Trophoblast cell (in vitro differentiated cells and primary cell): ENCODE data around the gene MAN2B1. TPM values are rescaled to one million over a fixed set of nuclear protein-coding genes. Genes with fewer than 3 reads are reported as not detected.
"Not testable (repeated sequence)": the region's sequence is repeated elsewhere in the genome, so short reads cannot be mapped to it uniquely, and the experiment has no call there.

ENCODE experiments used
- DNase-seq, 2 donors: peaks; one replicate each; pipeline ENCODE4 v3.0.0-alpha.2; 2016
- H2AFZ ChIP-seq: 2 replicates; pipeline ENCODE4 v1.6.1; 2013; ENCODE audit warnings: low read length, moderate library complexity, mild to moderate bottlenecking; ENCODE audit not compliant: insufficient read depth, poor library complexity
- H2AK5ac ChIP-seq: 2 replicates; pipeline ENCODE4 v1.6.1; 2013; ENCODE audit warnings: mild to moderate bottlenecking, low read length
- H2BK120ac ChIP-seq: 2 replicates; pipeline ENCODE4 v1.6.1; 2013; ENCODE audit warnings: low read length, mild to moderate bottlenecking, moderate library complexity; ENCODE audit not compliant: insufficient read depth, poor library complexity
- H2BK12ac ChIP-seq: 2 replicates; pipeline ENCODE4 v1.6.1; 2013; ENCODE audit warnings: mild to moderate bottlenecking, low read length, moderate library complexity
- H2BK5ac ChIP-seq: 2 replicates; pipeline ENCODE4 v1.6.1; 2013; ENCODE audit warnings: low read length, low read depth, moderate library complexity, mild to moderate bottlenecking; ENCODE audit not compliant: poor library complexity
- H3K14ac ChIP-seq: 2 replicates; pipeline ENCODE4 v1.6.1; 2013; ENCODE audit warnings: mild to moderate bottlenecking, low read length
- H3K18ac ChIP-seq: 2 replicates; pipeline ENCODE4 v1.6.1; 2013; ENCODE audit warnings: mild to moderate bottlenecking, low read length
- H3K23ac ChIP-seq: 2 replicates; pipeline ENCODE4 v1.6.1; 2013; ENCODE audit warnings: low read length
- H3K27ac ChIP-seq: 2 replicates; pipeline ENCODE4 v1.5.1; 2013; ENCODE audit warnings: low read depth, mild to moderate bottlenecking, inconsistent platforms, low read length, moderate library complexity
- H3K27me3 ChIP-seq: 2 replicates; pipeline ENCODE4 v1.6.1; 2013; ENCODE audit warnings: inconsistent platforms, mild to moderate bottlenecking, low read length, moderate library complexity; ENCODE audit not compliant: insufficient read depth
- H3K36me3 ChIP-seq, 2 experiments: 1 replicate in 1 of 2; 2 replicates in 1 of 2; pipeline ENCODE4 v1.6.1; 2013; ENCODE audit warnings: low read length in 2 of 2, mild to moderate bottlenecking in 2 of 2, moderate library complexity in 1 of 2; ENCODE audit not compliant: insufficient read depth in 2 of 2, control insufficient read depth in 1 of 2
- H3K4ac ChIP-seq: 2 replicates; pipeline ENCODE4 v1.6.1; 2013; ENCODE audit warnings: low read depth, mild to moderate bottlenecking, low read length, moderate library complexity
- H3K4me1 ChIP-seq, 2 experiments: 1 replicate in 1 of 2; 2 replicates in 1 of 2; pipeline ENCODE4 v1.6.1; 2013; ENCODE audit warnings: low read length in 2 of 2, mild to moderate bottlenecking in 2 of 2, moderate library complexity in 1 of 2; ENCODE audit not compliant: insufficient read depth in 2 of 2, control insufficient read depth in 1 of 2
- H3K4me2 ChIP-seq: 2 replicates; pipeline ENCODE4 v1.6.1; 2013; ENCODE audit warnings: inconsistent platforms, mild to moderate bottlenecking, low read length, moderate library complexity
- H3K4me3 ChIP-seq: 2 replicates; pipeline ENCODE4 v1.5.1; 2013; ENCODE audit warnings: mild to moderate bottlenecking, low read depth, low read length, inconsistent platforms
- H3K79me1 ChIP-seq: one replicate; pipeline ENCODE4 v1.6.1; 2013; ENCODE audit warnings: low read length
- H3K79me2 ChIP-seq: 2 replicates; pipeline ENCODE4 v1.6.1; 2013; ENCODE audit warnings: low read length, mild to moderate bottlenecking; ENCODE audit not compliant: control insufficient read depth, insufficient read depth, poor library complexity
- H3K9ac ChIP-seq: 2 replicates; pipeline ENCODE4 v1.6.1; 2013; ENCODE audit warnings: mild to moderate bottlenecking, low read length
- H3K9me3 ChIP-seq: 2 replicates; pipeline ENCODE4 v1.6.1; 2013; ENCODE audit warnings: low read depth, mild to moderate bottlenecking, control low read depth, inconsistent platforms, low read length; ENCODE audit not compliant: insufficient read depth
- H4K12ac ChIP-seq: 2 replicates; pipeline ENCODE4 v1.6.1; 2013; ENCODE audit warnings: low read depth, mild to moderate bottlenecking, low read length, moderate library complexity
- H4K8ac ChIP-seq: 2 replicates; pipeline ENCODE4 v1.6.1; 2013; ENCODE audit warnings: low read depth, mild to moderate bottlenecking, low read length, moderate library complexity
- H4K91ac ChIP-seq: one replicate; pipeline ENCODE4 v1.6.1; 2013; ENCODE audit warnings: low read depth, mild to moderate bottlenecking, low read length, moderate library complexity
- WGBS: extraction: QIAGEN DNeasy Blood & Tissue Kit; methylation state at CpG from one replicate; pipeline ENCODE4 v1.1.7; 2013; ENCODE audit warnings: missing lambda C conversion rate; ENCODE audit not compliant: insufficient read length, insufficient coverage; ENCODE audit errors: extremely low coverage; 5-methylcytosine and 5-hydroxymethylcytosine counted together
- polyA plus RNA-seq: library from polyadenylated mRNA; stranded (reverse); fragments of 200-250 nt; gene quantifications from 2 replicates; pipeline ENCODE4 v1.2.3, GENCODE V29; 2013

Gene MAN2B1
- polyA plus RNA-seq = 68.1 and 68.3 TPM in 2 replicates

DNA sequence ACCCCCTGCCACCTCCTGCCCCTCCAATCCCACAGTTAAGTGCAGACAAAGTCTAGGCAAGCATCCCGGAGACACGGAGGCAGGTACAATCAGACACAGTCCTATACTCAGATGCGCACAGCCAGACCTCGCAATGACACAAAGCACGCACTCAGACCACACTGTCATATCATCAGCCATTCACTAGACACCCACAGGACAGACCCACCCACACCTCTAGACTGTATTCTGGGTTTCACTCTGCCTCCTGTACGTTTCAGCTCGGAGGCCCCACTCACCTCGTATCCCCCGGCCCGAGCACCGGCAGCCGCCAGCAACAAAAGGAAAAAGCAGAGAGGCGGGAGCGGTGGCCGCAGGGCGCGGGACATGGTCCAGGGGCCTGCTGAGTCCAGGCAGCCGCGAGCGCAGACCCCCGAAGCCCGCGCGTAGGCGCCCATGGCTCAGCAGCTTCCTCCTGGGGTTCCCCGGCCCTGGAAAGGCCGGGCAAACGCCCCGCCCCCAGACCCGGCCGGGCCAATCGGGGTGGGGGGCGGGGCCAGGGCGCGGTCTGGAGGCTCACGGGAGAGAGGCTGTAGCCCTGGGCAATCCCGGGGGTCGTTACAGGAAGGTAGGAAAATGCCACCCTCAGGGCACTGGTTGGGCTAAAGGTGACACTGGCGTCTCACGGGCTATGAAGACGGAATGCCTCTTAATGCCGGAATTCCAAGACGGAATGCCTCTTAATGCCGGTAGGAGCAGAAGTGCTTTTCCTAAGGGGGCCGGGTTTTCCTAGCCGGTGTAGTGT, at the start of gene MAN2B1, which contains the start of gene WDR83:
Gene MAN2B1 (minus strand): TSS at position 478 of the 784 bp plus-strand sequence. CDS start 41 bp downstream, at position 437.
Gene WDR83 (plus strand): TSS at position 543 of the 784 bp plus-strand sequence. CDS start 2,984 bp downstream, outside the sequence.
- H3K14ac ChIP-seq = peak within 1 kb of the TSS; percentile 63
- H3K9ac ChIP-seq = peak within 1 kb of the TSS; percentile 84
- peak within 1 kb of the TSS; percentile 69 for H4K8ac ChIP-seq
- peak within 1 kb of the TSS; percentile 4 for H3K4ac ChIP-seq
- peak within 1 kb of the TSS; percentile 48 for H4K91ac ChIP-seq
- WGBS = no CpG with 5 or more reads among the region's 46 CpGs
- no peaks in the 10 kb centered on the region for H3K27me3 ChIP-seq
- H2AK5ac ChIP-seq = no peak within 1 kb of the TSS
- peak within 1 kb of the TSS; percentile 65 for H2AFZ ChIP-seq
- H3K9me3 ChIP-seq = no peaks in the 10 kb centered on the region
- peaks cover 10% of the 10 kb centered on the region for H3K79me2 ChIP-seq
- peak within 1 kb of the TSS; percentile 10 for H2BK5ac ChIP-seq
- H3K79me1 ChIP-seq = peaks cover 11% of the 10 kb centered on the region
- H3K23ac ChIP-seq = no peak within 1 kb of the TSS
- no peak within 1 kb of the TSS for H2BK120ac ChIP-seq
- peak within 1 kb of the TSS; percentile 57 for H3K18ac ChIP-seq
- DNase-seq = peak; percentile 79 to 81
- peaks cover 20 to 27% of the 10 kb centered on the region in 2 experiments for H3K4me1 ChIP-seq
- peak within 1 kb of the TSS; percentile 75 for H3K4me2 ChIP-seq
- peaks cover 34 to 36% of the 10 kb centered on the region in 2 experiments for H3K36me3 ChIP-seq
- H3K27ac ChIP-seq = no peak within 1 kb of the TSS
- H2BK12ac ChIP-seq = no peak within 1 kb of the TSS
- peak within 1 kb of the TSS; percentile 32 for H4K12ac ChIP-seq
- peak within 1 kb of the TSS; percentile 86 for H3K4me3 ChIP-seq

DNA sequence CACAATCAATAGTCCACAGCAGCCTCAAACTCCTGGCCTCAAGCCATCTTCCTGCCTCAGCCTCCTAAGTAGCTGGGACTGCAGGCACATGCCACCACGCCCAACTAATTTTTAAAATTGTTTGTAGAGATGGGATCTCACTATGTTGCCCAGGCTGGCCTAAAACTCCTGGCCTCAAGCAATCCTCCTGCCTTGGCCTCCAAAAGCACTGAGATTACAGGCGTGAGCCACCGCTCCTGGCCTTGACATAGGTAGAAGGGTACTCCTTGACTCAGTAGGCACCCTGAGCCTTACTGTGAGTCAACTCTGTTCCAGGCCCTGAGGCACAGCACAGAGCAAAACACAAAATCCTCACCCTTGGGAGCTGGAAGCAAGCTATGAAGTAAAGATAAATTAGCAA, 49.4 kb upstream of the MAN2B1 start:
- WGBS = no CpG with 5 or more reads among the region's 3 CpGs
- H3K4me1 ChIP-seq = peaks cover 3 to 4% of the 10 kb centered on the region in 2 experiments

GRCh38 chr19:12715102-12715501, 48.6 kb upstream of the MAN2B1 start:
- H2BK12ac ChIP-seq = no peak overlapping the region
- no peak overlapping the region for H4K12ac ChIP-seq
- no peak overlapping the region for H2AFZ ChIP-seq
- no peak for DNase-seq
- no peak overlapping the region for H4K8ac ChIP-seq
- no CpG with 5 or more reads among the region's 15 CpGs for WGBS
- H2BK120ac ChIP-seq = no peak overlapping the region
- H3K9ac ChIP-seq = no peak overlapping the region
- no peak overlapping the region for H3K18ac ChIP-seq
- H3K9me3 ChIP-seq = no peaks in the 10 kb centered on the region
- no peak overlapping the region for H3K23ac ChIP-seq
- H3K4me1 ChIP-seq = no peaks in the 10 kb centered on the region
- H3K14ac ChIP-seq = no peak overlapping the region
- no peak overlapping the region for H2AK5ac ChIP-seq
- no peak overlapping the region for H4K91ac ChIP-seq
- H3K36me3 ChIP-seq = peaks cover 66 to 72% of the 10 kb centered on the region in 2 experiments
- no peaks in the 10 kb centered on the region for H3K27me3 ChIP-seq
- H3K4me2 ChIP-seq = no peak overlapping the region
- H3K27ac ChIP-seq = no peak overlapping the region
- no peaks in the 10 kb centered on the region for H3K79me1 ChIP-seq
- no peak overlapping the region for H3K4ac ChIP-seq
- no peak overlapping the region for H2BK5ac ChIP-seq
- H3K79me2 ChIP-seq = no peaks in the 10 kb centered on the region
- H3K4me3 ChIP-seq = peak overlapping the region; percentile 37

More for the DNA sequence above, 49.4 kb upstream of the MAN2B1 start:
- Histone ChIP-seq H3K27me3 (no peaks in the 10 kb centered on the region), H3K14ac (no peak overlapping the region), H3K9ac (no peak overlapping the region), H3K79me1 (no peaks in the 10 kb centered on the region), H2BK5ac (no peak overlapping the region), H2BK120ac (no peak overlapping the region), H4K91ac (no peak overlapping the region), H4K8ac (no peak overlapping the region), H3K9me3 (no peaks in the 10 kb centered on the region), H3K27ac (no peak overlapping the region), H2BK12ac (no peak overlapping the region), H2AFZ (no peak overlapping the region), H3K4me3 (no peak overlapping the region), H3K18ac (no peak overlapping the region), H3K79me2 (peaks cover 8% of the 10 kb centered on the region), H3K36me3 (peaks cover 60 to 66% of the 10 kb centered on the region in 2 experiments), H3K4ac (no peak overlapping the region), H3K23ac (no peak overlapping the region), H2AK5ac (no peak overlapping the region), H4K12ac (no peak overlapping the region), H3K4me2 (no peak overlapping the region)
- peak; percentile 85 to 87 for DNase-seq

DNA sequence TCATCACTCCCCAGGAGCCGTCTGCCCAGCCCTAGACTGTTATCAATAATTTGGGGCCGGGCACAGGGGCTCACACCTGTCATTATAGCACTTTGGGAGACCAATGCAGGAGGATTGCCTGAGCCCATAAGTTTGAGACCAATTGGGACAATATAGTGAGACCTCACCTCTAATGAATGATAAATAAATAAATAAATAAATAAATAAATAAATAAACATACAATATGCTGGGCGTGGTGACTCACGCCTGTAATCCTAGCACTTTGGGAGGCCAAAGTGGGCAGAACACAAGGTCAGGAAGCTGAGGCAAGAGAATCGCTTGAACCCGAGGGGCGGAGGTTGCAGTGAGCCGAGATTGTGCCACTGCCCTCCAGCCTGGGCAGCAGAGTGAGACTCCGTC, 46.8 kb upstream of the MAN2B1 start:
- not testable (repeated sequence) for H4K8ac ChIP-seq, H3K18ac ChIP-seq, H2AK5ac ChIP-seq, H3K4me1 ChIP-seq, H3K79me1 ChIP-seq, H3K27me3 ChIP-seq, H3K27ac ChIP-seq, H3K23ac ChIP-seq, H2AFZ ChIP-seq, H3K4ac ChIP-seq, H2BK5ac ChIP-seq, DNase-seq, H2BK12ac ChIP-seq, H3K9me3 ChIP-seq, H3K4me3 ChIP-seq, H4K12ac ChIP-seq, H3K14ac ChIP-seq, H4K91ac ChIP-seq, H3K9ac ChIP-seq, H3K4me2 ChIP-seq, H3K79me2 ChIP-seq, H2BK120ac ChIP-seq
- peaks cover 72 to 75% of the 10 kb centered on the region in 2 experiments for H3K36me3 ChIP-seq
- WGBS = no CpG with 5 or more reads among the region's 9 CpGs
